Activated CD4-positive, alpha-beta memory T cell treated with anti-CD3 and anti-CD28 coated beads, Interleukin-2, amount 10 ng/mL, durations not matched to agents 7 days and 5 days (primary cell): ENCODE measurements around the gene PLGRKT. TPM values are rescaled to one million over a fixed set of nuclear protein-coding genes. Genes with fewer than 3 reads are reported as not detected.

Source experiments
- CTCF ChIA-PET: fragments of 350-600 bp; sonication (Branson Sonifier 250); formaldehyde crosslinking; loops from one replicate; lab custom pipeline; 2021; ENCODE audit warnings: antibody characterized with exemption, inconsistent platforms; lab: Charles Lee
- POLR2A ChIA-PET: fragments of 350-600 bp; sonication (Branson Sonifier 250); formaldehyde crosslinking; loops from one replicate; lab custom pipeline; 2021; ENCODE audit warnings: antibody characterized with exemption; lab: Charles Lee
- DNase-seq: peaks from one replicate; pipeline ENCODE4 v3.0.0-alpha.2; 2020
- H3K27ac Mint-ChIP-seq: one replicate; pipeline ENCODE4 v1.8.0; 2021; ENCODE audit warnings: mild to moderate bottlenecking, mixed read lengths
- H3K27me3 Mint-ChIP-seq: one replicate; pipeline ENCODE4 v1.8.0; 2021; ENCODE audit warnings: mixed read lengths
- H3K36me3 Mint-ChIP-seq: one replicate; pipeline ENCODE4 v1.8.0; 2021; ENCODE audit warnings: low read depth, mixed read lengths
- H3K4me1 Mint-ChIP-seq: one replicate; pipeline ENCODE4 v1.8.0; 2021; ENCODE audit warnings: mixed read lengths
- H3K4me3 Mint-ChIP-seq: one replicate; pipeline ENCODE4 v1.8.0; 2021; ENCODE audit warnings: mild to moderate bottlenecking, mixed read lengths
- H3K9me3 Mint-ChIP-seq: one replicate; pipeline ENCODE4 v1.8.0; 2021; ENCODE audit warnings: mixed read lengths
- total RNA-seq, 2 experiments: library from RNA; stranded (reverse); gene quantifications; one replicate each; pipeline ENCODE4 v1.2.3, GENCODE V29; 2021

Gene PLGRKT
- total RNA-seq, 2 experiments from 2014 or later = 32.0 TPM

DNA sequence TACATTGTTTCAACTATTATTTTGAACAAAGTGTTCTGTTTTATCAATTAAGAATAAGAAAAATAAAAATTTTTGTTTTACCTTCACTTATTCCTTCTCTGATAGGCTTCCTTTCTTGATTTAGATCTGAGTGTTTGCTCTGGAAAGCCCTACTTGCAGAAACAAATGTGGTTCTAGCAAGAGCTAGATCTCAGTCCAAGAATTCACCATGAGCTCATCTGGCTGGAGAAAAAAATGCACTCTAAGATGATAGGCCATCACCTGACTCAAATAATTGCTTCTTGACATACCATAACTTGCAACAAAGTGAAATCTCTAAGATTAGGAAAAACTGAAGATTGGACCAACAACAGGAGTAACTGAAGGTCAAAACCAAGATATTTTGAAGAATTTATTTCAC is 126.9 kb downstream of the PLGRKT start:
- Mint-ChIP-seq H3K27me3 (no peaks in the 10 kb centered on the region), H3K4me1 (peaks cover 6% of the 10 kb centered on the region), H3K4me3 (no peak overlapping the region), H3K9me3 (peaks cover 13% of the 10 kb centered on the region), H3K27ac (no peak overlapping the region), H3K36me3 (peaks cover 12% of the 10 kb centered on the region)
- CTCF ChIA-PET = no interaction called here
- no peak for DNase-seq
- POLR2A ChIA-PET = interaction anchor here (0.9 kb wide), 1 partner anchor 10 kb away, joined by 3 read pairs; no protein-coding TSS in a partner anchor

Other genes starting within 250 kb of the PLGRKT start
- not detected for gene INSL4, start 206.5 kb downstream of the PLGRKT start, total RNA-seq
- gene RLN2, start 133.2 kb downstream of the PLGRKT start, total RNA-seq = 1 to 10 TPM; 3.2 to 3.6 TPM
- 1 to 10 TPM; 2.0 to 2.2 TPM for gene RLN1, start 98.0 kb downstream of the PLGRKT start, total RNA-seq
- 10 to 100 TPM; 12.4 to 12.6 TPM for gene CD274, start 12.6 kb upstream of the PLGRKT start, total RNA-seq
- 1 to 10 TPM; 4.1 to 4.8 TPM for gene PDCD1LG2, start 72.6 kb upstream of the PLGRKT start, total RNA-seq
- 10 to 100 TPM; 20.7 to 21.5 TPM for gene RIC1, start 191.2 kb upstream of the PLGRKT start, total RNA-seq